HepG2 (cell line): ENCODE measurements around the gene CAMK4.

Source experiments
- ARNT2 ChIP-seq: sonication (generic); formaldehyde crosslinking; IDR thresholded peaks from 2 replicates; pipeline ENCODE4 v1.8.0; 2022; ENCODE audit warnings: mild to moderate bottlenecking, low read depth, missing genetic modification reagents, moderate library complexity
- BCL3 ChIP-seq: sonication (generic); formaldehyde crosslinking; IDR thresholded peaks from 2 replicates; pipeline ENCODE4 v1.5.1; 2020; ENCODE audit warnings: mild to moderate bottlenecking, missing genetic modification reagents, moderate library complexity
- CTCF ChIP-seq: sonication (generic); formaldehyde crosslinking; IDR thresholded peaks from 2 replicates; pipeline ENCODE4 v1.5.0; 2020; ENCODE audit warnings: mild to moderate bottlenecking, missing genetic modification reagents, moderate library complexity
- HMGA1 ChIP-seq: sonication (generic); formaldehyde crosslinking; conservative IDR thresholded peaks from 2 replicates; pipeline ENCODE4 v1.4.0; 2020; ENCODE audit warnings: missing genetic modification reagents
- IRF2 ChIP-seq: IDR thresholded peaks from 2 replicates; pipeline ENCODE4 v1.6.1; 2018; ENCODE audit warnings: missing genetic modification reagents, missing compliant biosample characterization
- POLR2AphosphoS5 ChIP-seq: IDR thresholded peaks from 2 replicates; pipeline ENCODE4 v1.6.1; 2012; ENCODE audit warnings: low read depth, low read length
- ZNF512 ChIP-seq: sonication (generic); formaldehyde crosslinking; IDR thresholded peaks from 2 replicates; pipeline ENCODE4 v1.4.0; 2020; ENCODE audit warnings: mild to moderate bottlenecking, missing genetic modification reagents
- ZNF780A ChIP-seq: sonication (generic); formaldehyde crosslinking; IDR thresholded peaks from 2 replicates; pipeline ENCODE4 v1.8.0; 2022; ENCODE audit warnings: mild to moderate bottlenecking, missing genetic modification reagents, moderate library complexity

GRCh38 chr5:111398013-111398412, 173.8 kb downstream of the CAMK4 start:
- TF ChIP-seq POLR2AphosphoS5 (no peak), HMGA1 (CRISPR knock-in tag) (no peak), CTCF (no peak), IRF2 (CRISPR knock-in tag) (no peak), ARNT2 (no peak), ZNF780A (no peak), ZNF512 (CRISPR knock-in tag) (no peak), BCL3 (CRISPR knock-in tag) (no peak)
